K562 (cell line): ENCODE data around the gene KATNB1. TPM values are rescaled to one million over a fixed set of nuclear protein-coding genes. Genes with fewer than 3 reads are reported as not detected.

Experiments used
- ATAC-seq: fragments of 200-7000 bp; cut with Tn5 transposase; 3 replicates; pipeline ENCODE4 v1.9.1; 2020; ENCODE audit warnings: moderate library complexity
- BruUV-seq: library from RNA; stranded (reverse); fragments of 400-500 nt; replicated peaks from 2 replicates; lab custom pipeline; 2021; lab: Mats Ljungman, UMichigan
- CTCF ChIA-PET: fragments of 300-600 bp; formaldehyde crosslinking; extraction: SDS; loops from one replicate; lab custom pipeline; 2021; ENCODE audit warnings: low intra/inter-chr PET ratio; lab: Yijun Ruan, JAX
- POLR2A ChIA-PET: fragments of 300-600, 350-650 bp; sonication (Branson Sonifier 250); formaldehyde crosslinking; extraction: SDS; loops from one replicate; lab custom pipeline; 2021; ENCODE audit warnings: antibody characterized with exemption, inconsistent platforms; lab: Yijun Ruan, JAX
- DNase-seq, 4 experiments: peaks; one replicate each; pipeline versions ENCODE4 v3.0.0 to v3.0.0-alpha.2; 2011 to 2018; ENCODE audit warnings: low spot score in 3 of 4, mixed read lengths in 3 of 4; ENCODE audit errors: extremely low read depth in 1 of 4
- FAIRE-seq: peaks from 2 replicates; lab custom pipeline; 2011; peaks lifted over from hg19 to GRCh38; lab: Jason Lieb, UNC
- H2AFZ ChIP-seq: 2 replicates; pipeline ENCODE4 v1.6.0; 2011; ENCODE audit warnings: low read depth, low read length, control low read depth, inconsistent platforms
- H3K27ac ChIP-seq: fragments of 200-600 bp; 3 replicates; pipeline ENCODE4 v1.8.0; 2011; ENCODE audit warnings: low read depth, mild to moderate bottlenecking, control low read depth, inconsistent platforms, low read length, moderate library complexity, mixed read lengths; ENCODE audit errors: extremely low read depth
- H3K27me3 ChIP-seq, 2 experiments: fragments of 300-600 bp in 1 of 2; 2 replicates in 1 of 2; 3 replicates in 1 of 2; pipeline versions ENCODE4 v1.6.0 to v1.8.0; 2011; ENCODE audit warnings: inconsistent platforms in 2 of 2, low read length in 2 of 2, mild to moderate bottlenecking in 1 of 2, mixed read lengths in 1 of 2, moderate library complexity in 1 of 2; ENCODE audit not compliant: control insufficient read depth in 2 of 2, insufficient read depth in 2 of 2
- H3K36me3 ChIP-seq: fragments of 300-600 bp; 3 replicates; pipeline ENCODE4 v1.8.0; 2011; ENCODE audit warnings: mild to moderate bottlenecking, low read length, inconsistent platforms; ENCODE audit not compliant: control insufficient read depth, insufficient read depth
- H3K4me1 ChIP-seq, 2 experiments: fragments of 200-600 bp in 1 of 2; replicated peaks in 1 of 2; 2 replicates in 1 of 2; 3 replicates in 1 of 2; pipeline versions ENCODE4 v1.5.1 to v1.8.0; 2011; ENCODE audit warnings: inconsistent platforms in 2 of 2, low read length in 2 of 2, mild to moderate bottlenecking in 1 of 2, mixed read lengths in 1 of 2, moderate library complexity in 1 of 2; ENCODE audit not compliant: control insufficient read depth in 2 of 2, insufficient read depth in 2 of 2
- H3K4me2 ChIP-seq: 2 replicates; pipeline ENCODE4 v1.6.1; 2011; ENCODE audit warnings: low read length, control low read depth, inconsistent platforms, mixed read lengths; ENCODE audit not compliant: insufficient read depth
- H3K4me3 ChIP-seq: fragments of 200-600 bp; sonication (generic), shearing (Covaris generic); 2 replicates; pipeline ENCODE4 v1.5.1; 2016; ENCODE audit warnings: control low read depth, inconsistent platforms
- H3K79me2 ChIP-seq: fragments of 200-600 bp; 3 replicates; pipeline ENCODE4 v1.8.0; 2011; ENCODE audit warnings: low read length, inconsistent platforms; ENCODE audit not compliant: control insufficient read depth, insufficient read depth
- H3K9ac ChIP-seq, 2 experiments: 2 replicates each; pipeline versions ENCODE4 v1.6.0 to v1.6.1; 2011; ENCODE audit warnings: low read depth in 2 of 2, low read length in 2 of 2, control low read depth in 1 of 2, inconsistent platforms in 1 of 2, mild to moderate bottlenecking in 1 of 2, mixed read lengths in 1 of 2; ENCODE audit not compliant: insufficient read depth in 1 of 2
- H3K9me1 ChIP-seq: one replicate; pipeline ENCODE4 v1.6.0; 2011; ENCODE audit warnings: inconsistent platforms, mild to moderate bottlenecking, low read length, moderate library complexity; ENCODE audit not compliant: control insufficient read depth, insufficient read depth
- H3K9me3 ChIP-seq: replicated peaks from 2 replicates; pipeline ENCODE4 v1.5.1; 2011; ENCODE audit warnings: low read depth, low read length, inconsistent platforms; ENCODE audit not compliant: control insufficient read depth, insufficient read depth
- H4K20me1 ChIP-seq: replicated peaks from 2 replicates; pipeline ENCODE4 v1.6.1; 2011; ENCODE audit warnings: low read length, inconsistent platforms, mixed read lengths; ENCODE audit not compliant: control insufficient read depth, insufficient read depth
- GATAD2A ChIP-seq: fragments of 450-650 bp; IDR thresholded peaks from 2 replicates; pipeline ENCODE4 v1.6.1; 2017
- HNRNPL ChIP-seq: fragments of 200-400 bp; formaldehyde crosslinking; IDR thresholded peaks from 2 replicates; pipeline ENCODE4 v1.6.1; 2017; ENCODE audit warnings: low read depth, mild to moderate bottlenecking, low read length
- POLR2G ChIP-seq: fragments of 200-400 bp; formaldehyde crosslinking; IDR thresholded peaks from 2 replicates; pipeline ENCODE4 v1.6.1; 2017; ENCODE audit warnings: low read depth, mild to moderate bottlenecking, antibody characterized with exemption, low read length, moderate library complexity
- PTBP1 ChIP-seq: fragments of 200-400 bp; formaldehyde crosslinking; IDR thresholded peaks from 2 replicates; pipeline ENCODE4 v1.6.1; 2017; ENCODE audit warnings: low read depth, low read length
- RBM14 ChIP-seq: fragments of 200-400 bp; formaldehyde crosslinking; IDR thresholded peaks from 2 replicates; pipeline ENCODE4 v1.6.1; 2018; ENCODE audit warnings: low read depth, mild to moderate bottlenecking, low read length, moderate library complexity, borderline replicate concordance; ENCODE audit not compliant: insufficient read depth
- SRF ChIP-seq, 2 experiments: fragments of 250-450, 450-650 bp in 1 of 2; sonication (Bioruptor Pico) in 1 of 2; sonication (generic) in 1 of 2; formaldehyde crosslinking; IDR thresholded peaks; 2 replicates each; pipeline versions ENCODE4 v1.5.0 to v1.5.1; 2020 to 2022; ENCODE audit warnings: mild to moderate bottlenecking in 1 of 2, missing genetic modification reagents in 1 of 2
- ZNF274 ChIP-seq: IDR thresholded peaks from 2 replicates; pipeline ENCODE4 v1.6.1; 2011; ENCODE audit warnings: low read depth, mild to moderate bottlenecking, low read length, moderate library complexity, borderline replicate concordance
- ZNF77 ChIP-seq: fragments of 250-450 bp; sonication (Bioruptor Pico); IDR thresholded peaks from 2 replicates; pipeline ENCODE4 v1.5.0; 2020
- WGBS: fragments of 100-300 bp; shearing (Covaris generic); methylation state at CpG from one replicate; pipeline ENCODE4 v1.1.6; 2016; ENCODE audit warnings: low coverage, mixed read lengths; ENCODE audit not compliant: insufficient coverage; ENCODE audit errors: missing lambda C conversion rate; 5-methylcytosine and 5-hydroxymethylcytosine counted together
- in situ Hi-C: fragments of 300-500 bp; cut with MboI; formaldehyde crosslinking; loops from 4 replicates; pipeline ENCODE4 v1.15.0; 2018; ENCODE audit warnings: inconsistent platforms, mixed read lengths
- intact Hi-C: fragments of 100-400 bp; cut with micrococcal nuclease; formaldehyde crosslinking; loops from 2 replicates; pipeline ENCODE4 v1.14.2; 2022
- polyA plus RNA-seq, 8 experiments: library from polyadenylated mRNA; depleted of rRNA in 4 of 8; stranded (reverse) in 5 of 8; unstranded in 3 of 8; fragments of >200 nt; fragmentation: Nextera tagmentation in 2 of 8; fragmentation: Illumina TruSeq in 1 of 8; extraction: Ambion mirVana in 2 of 8; extraction: Trizol in 1 of 8; gene quantifications; 2 replicates each; pipeline versions ENCODE4 v1.2.1 to v1.2.3, GENCODE V29; 2011 to 2014; ENCODE audit warnings: inconsistent platforms in 1 of 8, missing spikeins in 1 of 8
- total RNA-seq, 7 experiments: library from RNA; depleted of rRNA in 6 of 7; stranded (reverse); fragments of >200 nt in 6 of 7; fragmentation: Illumina TruSeq in 2 of 7; extraction: Trizol in 2 of 7; gene quantifications; 2 replicates each; pipeline versions ENCODE4 v1.2.1 to v1.2.3, GENCODE V29; 2011 to 2021; ENCODE audit warnings: low replicate concordance in 1 of 7

KATNB1 gene
- total and polyA plus RNA-seq, 9 of the 15 experiments (the other 6 are each of a cell fraction or from before 2014, with no cell fraction given) = 1.2 to 52.6 (median 21.9) TPM

DNA sequence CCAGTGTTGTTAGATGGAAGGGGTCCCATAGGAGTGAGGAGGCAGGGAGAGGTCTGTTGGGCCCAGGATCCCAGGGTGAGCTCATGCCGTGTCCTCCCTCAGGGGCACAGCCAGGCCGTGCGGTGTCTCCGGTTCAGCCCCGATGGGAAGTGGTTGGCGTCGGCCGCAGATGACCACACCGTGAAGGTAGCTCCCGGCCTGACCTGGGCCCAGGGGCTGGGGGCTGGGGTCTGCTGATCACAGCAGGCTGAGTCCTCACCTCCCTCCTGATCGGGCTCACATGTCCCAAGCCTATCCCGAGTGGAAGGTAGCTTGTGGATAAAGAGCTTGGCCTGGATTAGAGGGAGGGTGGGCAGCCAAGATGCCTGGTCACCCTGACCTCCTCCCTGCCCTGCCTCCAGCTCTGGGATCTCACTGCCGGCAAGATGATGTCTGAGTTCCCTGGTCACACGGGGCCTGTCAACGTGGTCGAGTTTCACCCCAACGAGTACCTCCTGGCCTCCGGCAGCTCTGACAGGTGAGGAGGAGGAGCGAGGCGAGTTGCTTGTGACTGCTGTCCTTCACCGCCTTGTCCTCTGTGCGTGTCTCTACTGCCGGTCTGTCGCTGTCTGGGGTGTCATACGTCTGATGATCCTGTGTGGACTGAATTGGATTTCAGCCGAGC is 16.1 kb downstream of the KATNB1 start:
- Histone ChIP-seq H3K9me3 (no peaks in the 10 kb centered on the region), H3K4me3 (no peak overlapping the region), H3K4me1 (peaks cover 0 to 23% of the 10 kb centered on the region in 2 experiments; a peak in 2 of 5 replicates), H3K36me3 (peaks cover 55% of the 10 kb centered on the region; the same call in 2 of the 3 replicates), H3K27me3 (no peaks in the 10 kb centered on the region), H3K79me2 (no peaks in the 10 kb centered on the region), H3K27ac (no peak overlapping the region), H3K9me1 (no peaks in the 10 kb centered on the region), H4K20me1 (no peaks in the 10 kb centered on the region; the same call in 1 of the 2 replicates), H3K9ac (peak overlapping the region in 1 of 2 experiments; percentile 52; a peak in 2 of 4 replicates), H3K4me2 (no peak overlapping the region), H2AFZ (no peak overlapping the region)
- no peak for DNase-seq
- no peak for FAIRE-seq
- intact Hi-C loops = no loop called here
- no TSS peak for BruUV-seq
- ChIA-PET POLR2A (interaction anchor here (0.5 to 1.0 kb wide), 3 partner anchors 8 to 267 kb away, joined by 3 read pairs; no protein-coding TSS in a partner anchor), CTCF (no interaction called here)
- in situ Hi-C loops = loop anchor here (10.0 kb wide), 1 partner anchor 253 kb away; the partner anchor contains the start of genes USB1 and ZNF319
- ATAC-seq = no peak
- no peak for TF ChIP-seq GATAD2A
- TF ChIP-seq PTBP1 = no peak
- TF ChIP-seq ZNF274 = no peak
- no peak for TF ChIP-seq HNRNPL
- no peak for TF ChIP-seq SRF (CRISPR knock-in tag; IDR thresholded peaks at IDR 0.05)
- no peak for TF ChIP-seq RBM14
- TF ChIP-seq POLR2G = 0 out of 2 replicates have a peak, but pooled peaks have one; percentile 14
- no peak for TF ChIP-seq ZNF77 (CRISPR knock-in tag)
- WGBS = 81% methylated on average over 25 of the region's 26 CpGs
